HG03469 (cell line): ENCODE results near the gene TTF2.
A peak's percentile ranks its signal among the peaks of the same experiment; 100 is the strongest.
"Not testable (repeated sequence)": the region's sequence is repeated elsewhere in the genome, so short reads cannot be mapped to it uniquely, and the experiment has no call there.

Experiments
- ATAC-seq: cut with Tn5 transposase; IDR thresholded peaks from one replicate; pipeline ENCODE4 v1.9.1; 2021; ENCODE audit warnings: mild to moderate bottlenecking, moderate library complexity, moderate number of reproducible peaks; ENCODE audit not compliant: unreplicated experiment

TTF2 gene

DNA sequence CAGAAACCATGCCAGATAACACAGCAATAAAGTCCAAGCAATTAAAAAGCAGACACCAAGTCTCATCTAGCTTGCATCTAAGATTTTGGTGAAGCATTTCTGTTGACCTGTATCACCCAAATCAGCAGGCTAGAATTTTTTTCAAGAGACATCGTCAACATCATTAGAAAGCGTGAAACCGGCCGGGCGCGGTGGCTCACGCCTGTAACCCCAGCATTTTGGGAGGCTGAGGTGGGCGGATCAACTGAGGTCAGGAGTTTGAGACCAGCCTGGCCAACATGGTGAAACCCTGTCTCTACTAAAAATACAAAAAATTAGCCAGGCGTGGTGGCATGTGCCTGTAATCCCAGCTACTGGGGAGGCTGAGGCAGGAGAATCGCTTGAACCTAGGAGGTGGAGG is 59.0 kb downstream of the TTF2 start:
- not testable (repeated sequence) for ATAC-seq

DNA sequence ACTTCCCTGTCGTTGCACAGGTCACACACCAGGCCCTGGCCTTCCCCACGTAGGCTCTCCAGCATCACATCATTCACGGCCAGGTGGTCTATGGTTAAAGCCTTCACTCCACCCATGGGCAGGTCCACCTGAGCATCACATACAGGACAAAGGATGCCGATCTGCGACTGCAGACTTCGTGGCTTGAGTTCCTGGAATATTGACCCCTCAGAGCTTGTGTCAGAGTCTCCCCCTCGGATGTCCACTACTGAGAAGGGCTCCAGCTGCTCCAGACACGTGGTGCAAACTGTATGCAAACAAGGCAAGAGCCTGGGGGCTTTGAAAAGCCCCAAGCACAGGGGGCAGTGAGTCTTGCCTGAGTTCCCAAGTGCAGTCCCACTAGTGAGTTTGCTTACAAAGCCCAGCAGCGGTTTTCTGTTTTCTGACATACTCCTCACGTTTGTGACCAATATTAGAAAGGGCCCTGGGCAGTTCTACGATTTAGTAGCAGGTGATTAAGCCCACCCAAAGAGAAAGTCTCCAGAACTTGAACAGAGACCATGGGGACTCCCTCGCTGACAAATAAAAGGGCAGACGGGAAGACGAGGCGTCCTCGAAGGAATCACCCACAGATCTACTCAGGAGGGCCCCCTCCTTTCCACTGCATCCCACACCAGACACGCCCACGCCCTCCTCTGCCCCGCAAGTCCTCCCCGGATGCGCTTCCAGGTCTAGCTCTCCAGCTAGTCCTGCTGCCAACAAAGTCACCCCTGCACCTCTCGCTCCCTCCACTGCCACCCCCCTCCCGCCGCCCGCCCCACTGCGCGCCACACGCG is 60.9 kb downstream of the TTF2 start:
- no peak for ATAC-seq

DNA sequence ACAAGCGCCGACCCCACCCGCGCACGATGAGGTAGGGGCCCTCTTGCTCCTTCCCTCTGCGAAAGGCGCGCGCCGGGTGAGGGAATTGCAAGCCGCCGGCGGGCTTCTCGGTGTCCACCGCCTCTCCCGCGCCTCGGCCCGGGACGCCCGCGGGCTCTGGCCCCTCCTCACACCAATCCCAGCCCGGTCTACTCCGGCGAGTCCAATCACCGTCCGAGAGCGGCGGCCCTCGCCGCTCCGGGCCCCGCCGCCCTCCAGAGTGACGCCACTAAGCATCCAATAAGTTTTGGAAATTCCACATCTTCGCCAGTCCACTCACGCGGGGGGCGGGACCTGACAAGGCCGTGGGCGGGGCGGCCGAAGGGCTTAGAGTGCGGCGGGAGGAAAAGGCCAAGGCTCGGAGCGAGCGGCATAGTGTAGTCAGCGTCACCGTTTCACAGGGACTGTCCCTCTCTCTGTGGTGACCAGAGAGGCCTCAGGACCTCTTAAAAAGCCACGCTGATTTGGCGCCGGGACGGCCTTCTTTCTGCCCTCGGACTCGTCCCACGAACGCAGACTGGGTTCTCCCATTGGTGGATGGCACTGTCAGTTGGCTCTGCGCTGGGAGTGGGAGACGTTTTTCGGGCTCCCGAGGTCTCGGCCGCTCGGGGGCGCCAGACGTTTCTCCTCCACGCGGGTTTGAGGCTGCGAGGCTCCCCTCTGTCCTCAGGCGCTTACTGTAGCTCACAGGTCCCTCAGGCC is 61.6 kb downstream of the TTF2 start, which contains the start of gene TRIM45:
Gene TRIM45, minus strand, starts transcription at position 161 of the 741 bp plus-strand sequence. CDS start 548 bp downstream, outside the sequence.
- ATAC-seq = peak; percentile 73

DNA sequence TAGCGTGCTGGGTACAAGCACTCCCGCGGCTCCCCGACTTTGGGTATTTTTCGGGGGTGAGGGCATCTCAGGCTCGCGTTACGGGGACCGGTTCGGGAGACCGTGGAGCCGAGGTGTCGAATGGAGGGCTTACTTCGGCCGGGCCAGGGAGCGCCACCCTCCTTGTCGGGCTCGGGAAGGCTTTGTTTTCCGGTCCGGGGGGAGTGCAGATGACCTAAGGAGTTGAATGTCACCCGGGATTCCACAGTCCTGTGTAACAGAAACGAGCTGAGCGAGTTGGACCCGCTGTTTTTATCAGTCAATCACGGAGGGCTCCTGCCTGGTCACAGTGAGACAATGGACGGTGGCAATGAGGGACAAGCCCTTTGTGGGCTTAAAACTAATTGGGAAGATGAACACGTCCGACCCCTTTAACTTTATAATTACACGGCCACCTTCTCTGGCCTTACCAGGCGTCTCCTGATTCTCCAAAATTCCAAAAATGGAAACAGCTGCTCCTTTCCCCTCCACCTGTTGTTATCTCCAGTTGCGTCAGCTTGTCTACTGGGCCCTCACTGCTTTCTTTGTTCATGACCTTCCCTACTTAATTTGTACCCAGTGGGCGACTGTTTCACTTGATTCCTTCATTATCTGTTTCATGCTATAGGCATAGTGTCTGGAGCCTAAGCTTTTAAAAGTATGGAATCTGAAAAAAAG is 62.4 kb downstream of the TTF2 start:
- ATAC-seq = no peak

DNA sequence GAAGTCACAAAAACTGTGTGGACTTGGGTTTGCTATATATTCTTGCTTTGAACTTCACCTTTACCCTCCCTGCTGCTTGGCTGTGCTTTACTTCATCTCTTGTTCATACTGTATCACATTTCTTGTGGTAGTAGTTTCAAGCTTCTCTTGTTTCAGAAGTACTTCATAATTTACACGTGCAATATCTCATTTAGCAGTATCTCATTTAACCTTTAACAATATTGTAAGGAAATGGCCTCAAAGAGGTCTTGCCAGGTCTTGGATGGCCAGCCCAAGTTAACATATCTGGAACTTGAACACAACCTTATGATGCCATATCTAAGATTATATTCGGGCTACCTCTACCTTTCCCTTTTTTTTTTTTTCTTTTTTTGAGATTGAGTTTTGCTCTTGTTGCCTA is 63.1 kb downstream of the TTF2 start:
- no peak for ATAC-seq

DNA sequence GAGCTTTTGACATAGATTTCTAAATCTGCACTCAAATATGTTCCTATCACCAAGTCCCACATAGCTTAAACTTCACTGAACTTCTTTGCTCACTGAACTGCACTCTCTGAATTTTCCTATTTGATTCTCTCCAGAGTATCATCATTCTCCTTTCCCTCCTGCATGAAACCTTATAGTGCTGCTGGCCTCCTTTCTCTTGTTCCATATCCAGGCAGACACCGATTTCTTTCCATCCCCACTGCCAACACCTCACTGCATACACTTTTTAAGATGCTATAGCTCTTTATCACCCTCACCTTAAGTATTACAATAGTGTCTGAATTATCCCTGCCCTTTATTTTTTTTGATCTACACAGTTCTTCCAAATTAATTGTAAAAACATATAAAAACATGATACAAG is 64.5 kb downstream of the TTF2 start:
- ATAC-seq = no peak

DNA sequence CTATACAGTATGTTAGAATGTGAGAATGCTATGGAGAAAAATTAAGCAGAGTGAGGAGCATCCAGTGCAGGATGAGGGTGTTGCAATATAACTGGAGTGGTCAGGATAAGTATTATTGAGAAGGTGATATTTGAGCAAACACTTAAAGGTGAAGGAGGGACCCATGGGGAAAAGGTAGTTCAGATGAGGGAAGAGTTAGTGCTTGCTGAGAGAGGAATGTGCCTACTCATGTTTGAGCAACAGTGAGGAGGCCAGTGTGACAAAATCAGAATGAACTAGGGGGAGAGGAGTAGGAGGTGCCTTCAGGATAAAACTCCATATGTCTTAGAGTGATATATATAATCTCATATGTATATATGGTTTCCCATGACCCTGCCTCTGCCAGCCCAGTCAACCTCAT is 67.7 kb downstream of the TTF2 start:
- no peak for ATAC-seq

DNA sequence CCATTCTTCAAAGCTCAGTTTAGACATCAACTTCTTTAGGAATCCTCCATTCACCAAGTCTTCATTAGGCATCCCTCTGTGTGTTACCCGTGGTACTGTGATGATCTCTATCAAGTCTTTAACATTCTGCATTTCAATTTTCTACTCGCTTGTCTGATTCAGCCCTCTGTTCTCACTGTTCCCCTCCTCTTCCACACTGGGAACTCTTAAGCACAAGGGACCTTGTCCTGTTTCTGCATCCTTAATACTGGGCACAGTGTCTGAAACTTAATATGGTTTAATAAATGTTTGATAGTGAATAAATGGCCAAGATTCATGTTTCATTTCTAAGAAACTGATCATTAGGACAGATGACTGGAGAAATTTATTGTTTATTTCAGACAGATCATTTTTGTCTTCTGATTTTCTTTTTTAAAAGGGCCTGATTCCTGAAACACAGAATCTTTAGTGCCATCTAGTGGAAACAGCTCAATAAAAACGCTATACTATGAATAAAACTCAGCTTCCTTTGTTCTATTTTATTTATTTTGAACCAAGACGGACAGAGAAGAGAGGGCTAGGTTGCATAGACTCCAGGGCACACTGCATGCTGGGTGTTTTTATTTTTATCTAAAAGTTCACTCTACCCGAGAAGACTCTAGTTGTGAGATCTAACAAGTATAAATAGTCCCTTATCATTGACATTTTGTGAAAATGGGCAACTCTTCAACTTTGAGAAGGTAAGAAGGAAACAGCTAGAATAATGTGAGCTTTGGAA is 68.4 kb downstream of the TTF2 start:
- ATAC-seq = no peak

DNA sequence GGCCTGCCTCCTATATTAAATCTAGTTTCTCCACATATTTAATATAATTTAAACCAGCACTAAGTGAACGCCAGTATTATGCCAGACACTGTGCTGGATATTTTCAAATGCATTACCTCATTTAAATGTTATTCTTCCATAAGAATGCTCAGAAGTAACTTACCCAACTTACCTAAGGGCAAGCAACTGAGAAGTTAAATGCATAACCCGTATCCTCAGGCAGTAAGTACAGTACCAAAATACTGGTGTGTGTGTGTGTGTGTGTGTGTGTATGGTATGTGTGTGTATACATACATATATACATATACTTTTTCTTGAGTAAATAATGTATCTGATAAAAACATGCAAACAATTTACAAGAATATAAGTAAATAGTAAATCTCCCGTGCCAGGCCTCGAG is 70.4 kb downstream of the TTF2 start:
- no peak for ATAC-seq

DNA sequence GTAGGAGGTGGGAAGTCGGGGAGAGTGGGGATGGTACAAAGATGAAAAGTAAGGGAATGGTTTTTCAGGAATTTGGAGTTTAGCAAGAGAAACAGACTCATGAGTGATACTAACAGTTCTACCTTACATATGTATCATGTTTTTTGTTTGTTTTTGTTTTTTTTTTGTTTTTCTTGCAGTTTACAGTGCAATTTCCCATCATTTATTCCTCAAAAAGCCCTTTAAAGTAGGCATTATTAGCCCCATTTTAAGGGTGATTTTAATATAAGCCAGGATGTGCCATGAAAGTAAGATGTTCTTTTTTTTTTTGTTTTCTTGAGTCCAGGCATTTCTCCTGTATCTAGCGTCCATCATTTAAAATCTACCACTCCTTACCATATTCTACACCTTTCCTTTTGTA is 75.2 kb downstream of the TTF2 start:
- no peak for ATAC-seq

DNA sequence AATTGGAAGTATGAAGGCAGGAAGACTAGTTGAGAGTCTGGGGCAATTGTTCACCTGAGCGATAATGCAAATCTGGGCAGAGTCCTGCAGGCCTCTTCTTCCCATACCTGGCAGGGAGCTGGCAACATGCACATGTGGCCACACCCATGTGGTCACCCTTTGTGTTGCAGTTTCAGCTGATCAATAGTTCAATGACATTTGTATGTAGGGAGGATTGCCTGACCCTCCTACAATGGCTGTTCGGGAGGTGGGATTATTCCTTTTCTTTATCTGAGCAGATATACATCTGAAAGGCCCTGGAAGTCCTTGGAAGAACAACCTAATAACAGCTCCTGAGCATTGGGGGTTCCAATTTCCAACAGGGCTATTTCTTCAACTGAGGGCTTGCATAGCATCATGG is 76.6 kb downstream of the TTF2 start:
- no peak for ATAC-seq

DNA sequence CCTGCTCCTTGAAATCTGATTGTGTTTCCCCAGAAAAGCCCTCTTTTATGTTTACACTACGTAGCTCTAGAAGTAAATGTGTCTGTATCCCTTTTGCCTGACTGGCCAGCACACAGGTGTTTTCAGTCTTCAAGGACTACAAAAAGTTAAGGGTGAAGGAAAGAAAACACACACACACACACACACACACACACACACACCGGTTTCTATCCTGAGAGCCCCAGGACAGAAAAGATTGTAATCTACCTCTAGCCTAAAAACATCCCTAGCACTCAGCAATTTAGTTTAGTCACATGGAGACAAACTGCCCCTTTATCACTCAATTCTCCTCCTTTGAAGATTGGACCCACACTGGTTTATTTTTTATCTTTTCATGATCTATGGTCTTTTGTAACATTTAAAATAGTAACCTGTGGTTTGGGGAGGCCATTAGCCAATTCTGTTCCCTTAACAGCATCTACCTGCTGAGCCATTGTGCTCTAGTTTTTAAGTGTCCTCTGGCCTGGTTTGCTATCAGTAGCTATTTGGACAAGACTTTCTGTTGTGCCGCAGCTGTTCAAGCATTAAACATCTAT is 77.2 kb downstream of the TTF2 start:
- ATAC-seq = no peak

DNA sequence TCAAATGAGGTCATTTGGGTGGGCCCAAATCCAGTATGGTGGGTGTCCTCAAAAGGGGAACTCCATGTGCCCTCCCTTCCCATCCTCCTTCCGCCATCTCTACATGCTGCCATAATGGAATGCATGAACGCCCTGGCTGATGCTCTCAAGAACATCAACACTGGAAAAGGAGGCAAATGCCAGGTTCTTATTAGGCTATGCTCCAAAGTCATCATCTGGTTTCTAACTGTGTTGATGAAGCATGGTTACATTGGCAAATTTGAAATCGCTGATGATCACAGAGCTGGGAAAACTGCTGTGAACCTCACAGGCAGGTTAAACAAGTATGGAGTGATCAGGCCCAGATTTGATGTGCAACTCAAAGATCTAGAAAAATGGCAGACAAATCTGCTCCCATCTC is 78.0 kb downstream of the TTF2 start:
- ATAC-seq = no peak

DNA sequence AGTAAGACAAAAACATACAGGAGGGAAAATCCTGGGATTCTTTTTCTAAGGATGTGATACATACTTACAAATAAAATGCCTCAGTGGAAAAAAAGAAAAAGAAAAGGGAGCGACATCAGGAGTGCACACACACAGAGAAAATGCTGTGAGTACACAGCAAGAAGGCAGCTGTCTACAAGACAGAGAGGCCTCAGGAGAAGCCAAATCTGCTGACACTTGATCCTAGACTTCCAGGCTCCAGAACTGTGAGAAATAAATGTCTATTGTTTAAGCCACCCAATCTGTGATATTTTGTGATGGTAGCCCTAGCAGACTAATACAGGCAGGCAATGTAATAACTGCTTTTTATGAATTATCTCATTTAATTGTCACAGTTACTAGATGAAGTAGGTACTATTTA is 78.4 kb downstream of the TTF2 start:
- ATAC-seq = no peak

DNA sequence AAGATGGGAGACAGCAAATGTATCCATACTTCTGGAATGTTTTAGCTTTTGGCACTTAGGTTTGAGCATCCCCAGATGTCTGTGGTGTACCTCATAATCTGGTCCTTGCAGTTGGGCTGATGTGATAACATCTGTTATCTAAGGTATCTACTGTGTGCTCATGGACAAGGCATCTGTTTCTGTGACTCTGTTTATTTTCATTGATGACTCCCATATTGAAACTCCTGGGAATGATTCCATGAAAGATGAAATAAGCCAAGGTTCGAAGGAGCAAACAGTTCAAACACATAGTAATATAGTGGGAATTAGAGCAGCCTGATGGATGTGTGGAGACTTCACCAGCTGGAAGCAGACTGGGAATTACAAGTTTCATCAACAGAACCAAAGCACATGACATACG is 82.1 kb downstream of the TTF2 start:
- ATAC-seq = no peak

DNA sequence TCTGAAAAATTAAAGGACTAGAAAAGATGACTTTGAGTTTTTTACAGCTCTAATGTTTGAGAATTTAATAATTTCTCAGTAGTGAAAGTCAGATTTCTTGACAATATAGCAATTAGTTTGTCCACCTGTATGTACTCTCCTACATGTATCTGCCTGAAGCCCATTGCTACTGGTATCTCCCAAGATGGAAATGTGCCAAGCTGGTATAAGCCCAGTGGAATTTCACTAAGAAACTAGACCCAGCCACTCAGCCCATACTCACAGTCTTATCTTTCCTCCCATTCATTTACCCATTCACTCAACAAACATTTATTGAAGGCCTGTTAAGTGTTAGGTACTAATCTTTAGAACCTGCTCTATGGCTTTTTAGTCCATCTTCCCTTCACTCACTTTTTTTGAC is 83.0 kb downstream of the TTF2 start:
- no peak for ATAC-seq

DNA sequence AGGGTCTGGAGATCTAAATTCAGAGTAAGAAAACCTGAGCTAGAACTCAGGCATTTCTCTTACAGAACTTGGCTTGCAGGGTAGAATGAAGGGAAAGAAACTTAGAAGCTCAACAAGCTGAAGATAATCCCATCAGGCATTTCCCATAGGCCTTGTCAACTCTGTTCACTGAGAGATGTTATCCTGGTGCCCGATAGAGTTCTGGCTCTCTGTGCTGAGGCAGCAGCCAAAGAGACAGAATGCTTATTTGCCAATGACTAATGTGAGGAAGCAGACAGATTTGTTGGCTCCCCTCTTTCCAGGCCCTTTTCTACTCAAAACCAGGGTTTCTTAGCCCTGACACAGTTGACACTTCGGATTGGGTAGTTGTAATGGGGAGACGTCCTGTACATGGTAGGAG is 83.7 kb downstream of the TTF2 start:
- no peak for ATAC-seq

DNA sequence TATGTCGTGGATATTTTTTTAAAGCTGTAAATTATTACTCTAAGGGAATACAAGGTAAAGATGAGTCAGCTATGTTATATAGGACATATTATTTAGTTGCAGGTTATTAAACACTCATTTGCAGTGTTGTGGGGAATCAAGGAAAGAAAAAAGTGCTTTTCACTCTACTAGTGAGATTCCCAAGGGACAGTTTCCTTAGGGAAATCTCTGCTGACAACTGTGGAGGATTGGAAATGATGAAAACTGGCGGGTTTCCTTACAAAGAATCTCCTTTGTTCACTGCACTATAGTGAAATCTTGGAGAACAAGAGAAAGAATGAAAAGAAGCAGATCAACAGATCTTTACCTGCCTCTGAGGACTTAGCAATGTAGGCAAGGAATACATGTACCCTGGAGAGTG is 85.9 kb downstream of the TTF2 start:
- no peak for ATAC-seq

DNA sequence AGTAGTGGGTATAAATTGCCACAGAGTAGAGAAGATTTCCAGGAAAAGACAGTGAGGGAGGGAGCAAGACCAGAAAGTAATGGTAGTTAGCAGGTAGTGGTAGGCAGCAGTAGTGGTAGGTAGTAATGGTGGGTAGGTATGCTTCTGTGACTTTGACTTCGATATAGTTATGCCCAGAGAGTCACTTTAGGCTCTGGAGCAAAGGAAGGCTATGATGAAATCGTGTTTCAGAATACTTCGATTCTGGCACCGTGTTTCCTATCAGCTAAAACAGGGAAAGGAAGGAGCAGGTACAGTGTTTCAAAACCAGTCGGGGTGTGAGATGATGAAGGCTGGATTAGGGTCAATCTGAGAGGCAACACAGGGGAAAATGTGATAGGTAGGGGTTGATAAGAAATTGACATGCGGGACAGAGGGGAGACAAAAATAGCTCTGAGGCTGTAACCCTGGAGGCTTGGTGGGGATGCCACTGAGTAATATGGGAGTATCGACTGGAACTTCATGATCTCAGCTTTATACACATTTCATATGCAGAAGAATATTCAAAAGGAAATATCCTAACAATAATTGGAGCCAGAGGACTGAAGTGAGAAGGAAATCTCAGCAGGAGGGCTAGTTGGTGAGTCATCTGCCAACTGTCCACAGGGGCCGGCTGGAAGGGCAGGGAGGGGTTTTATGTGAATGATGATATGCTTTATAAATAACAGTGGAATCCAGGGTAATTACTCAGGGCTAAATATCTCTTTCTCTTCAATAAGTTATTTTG is 86.6 kb downstream of the TTF2 start:
- no peak for ATAC-seq

DNA sequence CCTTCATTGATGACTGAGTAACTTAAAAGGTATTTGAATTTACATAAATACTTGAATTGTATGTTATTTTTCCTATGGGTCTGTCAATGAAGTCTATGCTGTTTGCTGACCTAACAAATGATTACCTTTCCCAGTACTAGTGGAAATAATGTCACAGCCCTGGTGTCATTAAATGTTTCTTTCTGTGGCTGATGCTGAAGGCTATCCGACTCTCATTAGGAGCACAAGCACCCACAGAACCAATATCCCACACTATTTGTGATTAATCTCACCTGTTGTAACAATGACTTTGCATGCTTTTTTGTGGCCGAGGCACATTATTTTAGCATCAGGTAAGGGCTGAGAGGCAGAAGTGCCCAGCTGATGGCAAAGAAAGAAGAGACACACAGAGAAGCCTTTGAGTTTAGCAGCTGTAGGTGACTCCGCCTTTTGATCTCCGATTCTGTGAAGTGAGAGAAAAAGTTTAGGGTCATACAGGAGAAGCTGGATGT is 87.3 kb downstream of the TTF2 start:
- no peak for ATAC-seq
